PC-9 (cell line): ENCODE measurements around the gene FAF1. TPM values are rescaled to one million over a fixed set of nuclear protein-coding genes. Genes with fewer than 3 reads are reported as not detected.

Experiments used
- BruUV-seq: library from RNA; stranded (reverse); fragments of 400-500 nt; replicated peaks from 2 replicates; lab custom pipeline; 2021; lab: Mats Ljungman, UMichigan
- CTCF ChIA-PET: fragments of 300-600 bp; sonication (Branson Sonifier 250); formaldehyde crosslinking; loops from one replicate; lab custom pipeline; 2022; ENCODE audit warnings: antibody characterized with exemption; lab: Charles Lee
- POLR2A ChIA-PET: fragments of 300-600 bp; sonication (Branson Sonifier 250); formaldehyde crosslinking; loops from one replicate; lab custom pipeline; 2022; ENCODE audit warnings: antibody characterized with exemption; ENCODE audit not compliant: unreplicated experiment; lab: Charles Lee
- DNase-seq, 2 experiments: peaks; one replicate each; pipeline versions ENCODE4 v3.0.0 to v3.0.0-alpha.2; 2015 to 2022; ENCODE audit warnings: mixed read lengths in 1 of 2
- H2AFZ ChIP-seq: fragments of 200-600 bp; sonication (generic); 2 replicates; pipeline ENCODE4 v1.8.1; 2017; ENCODE audit warnings: antibody characterized with exemption
- H3F3A ChIP-seq: fragments of 200-600 bp; sonication (generic); 2 replicates; pipeline ENCODE4 v1.8.1; 2017; ENCODE audit warnings: antibody characterized with exemption, mild to moderate bottlenecking, low read depth; ENCODE audit not compliant: insufficient read depth
- H3K27ac ChIP-seq: fragments of 200-600 bp; sonication (generic); 2 replicates; pipeline ENCODE4 v1.6.1; 2016; ENCODE audit warnings: mixed run types
- H3K27me3 ChIP-seq: fragments of 200-600 bp; sonication (generic); 2 replicates; pipeline ENCODE4 v1.6.1; 2016; ENCODE audit warnings: low read depth, mixed run types; ENCODE audit not compliant: insufficient read depth
- H3K36me3 ChIP-seq: fragments of 200-600 bp; sonication (generic); 2 replicates; pipeline ENCODE4 v1.6.1; 2016; ENCODE audit warnings: low read depth, mixed run types
- H3K4me1 ChIP-seq: fragments of 200-600 bp; sonication (generic); replicated peaks from 2 replicates; pipeline ENCODE4 v1.6.1; 2016; ENCODE audit warnings: mixed run types; ENCODE audit not compliant: insufficient read depth
- H3K4me2 ChIP-seq: fragments of 200-600 bp; sonication (generic); 2 replicates; pipeline ENCODE4 v1.6.1; 2017; ENCODE audit warnings: mixed run types
- H3K4me3 ChIP-seq: fragments of 200-600 bp; sonication (generic); 2 replicates; pipeline ENCODE4 v1.6.1; 2016; ENCODE audit warnings: mixed run types
- H3K79me2 ChIP-seq: fragments of 200-600 bp; sonication (generic); 2 replicates; pipeline ENCODE4 v1.6.1; 2017; ENCODE audit warnings: low read depth, mixed run types
- H3K9me2 ChIP-seq: fragments of 200-600 bp; sonication (generic); 2 replicates; pipeline ENCODE4 v1.8.1; 2017; ENCODE audit warnings: mild to moderate bottlenecking; ENCODE audit not compliant: insufficient read depth
- H3K9me3 ChIP-seq: fragments of 200-600 bp; sonication (generic); 2 replicates; pipeline ENCODE4 v1.8.1; 2016; ENCODE audit warnings: low read depth; ENCODE audit not compliant: insufficient read depth
- H4K20me1 ChIP-seq: fragments of 200-600 bp; sonication (generic); 2 replicates; pipeline ENCODE4 v1.8.1; 2017; ENCODE audit not compliant: insufficient read depth
- CTCF ChIP-seq: fragments of 200-600 bp; sonication (generic); conservative IDR thresholded peaks from 2 replicates; pipeline ENCODE4 v1.6.1; 2017; ENCODE audit warnings: mixed run types, antibody characterized with exemption, mild to moderate bottlenecking, moderate library complexity
- EZH2 ChIP-seq: fragments of 200-600 bp; sonication (generic); IDR thresholded peaks from 2 replicates; pipeline ENCODE4 v1.8.0; 2017; ENCODE audit warnings: antibody characterized with exemption, low read depth
- intact Hi-C: fragments of 100-400 bp; cut with micrococcal nuclease; formaldehyde crosslinking; loops from one replicate; pipeline ENCODE4 v1.10.0; 2022; ENCODE audit not compliant: unreplicated experiment
- total RNA-seq: library from RNA; stranded (reverse); gene quantifications from 2 replicates; pipeline ENCODE4 v1.2.3, GENCODE V29; 2021

The FAF1 gene
- total RNA-seq, 1 experiment from 2014 or later = 105 TPM

GRCh38 chr1:50421768-50422674, 538.0 kb downstream of the FAF1 start:
- Histone ChIP-seq H2AFZ (no peak overlapping the region), H4K20me1 (no peaks in the 10 kb centered on the region), H3K4me1 (no peaks in the 10 kb centered on the region), H3K36me3 (no peaks in the 10 kb centered on the region), H3K4me3 (no peak overlapping the region), H3K79me2 (no peaks in the 10 kb centered on the region), H3F3A (no peaks in the 10 kb centered on the region; the same call in 1 of the 2 replicates), H3K9me2 (no peaks in the 10 kb centered on the region), H3K4me2 (no peak overlapping the region), H3K9me3 (no peaks in the 10 kb centered on the region), H3K27me3 (no peaks in the 10 kb centered on the region), H3K27ac (no peak overlapping the region)
- CTCF ChIA-PET = no interaction called here
- TF ChIP-seq CTCF (no peak), EZH2 (no peak)
- intact Hi-C loops = no loop called here
- no peak for DNase-seq
- POLR2A ChIA-PET = interaction anchor here (0.6 kb wide), 1 partner anchor 89 kb away, joined by 9 read pairs; no protein-coding TSS in a partner anchor
- BruUV-seq = no TSS peak

GRCh38 chr1:50421366-50421748, 538.7 kb downstream of the FAF1 start:
- Histone ChIP-seq H3K4me3 (no peak overlapping the region), H3K4me2 (no peak overlapping the region)

More at GRCh38 chr1:50421366-50421748, 538.7 kb downstream of the FAF1 start:
- no peaks in the 10 kb centered on the region for H3K4me1 ChIP-seq
- no peak for DNase-seq
- TF ChIP-seq EZH2 (no peak), CTCF (no peak)
- no peaks in the 10 kb centered on the region for H4K20me1 ChIP-seq
- no peaks in the 10 kb centered on the region for H3K9me3 ChIP-seq
- no peaks in the 10 kb centered on the region for H3K79me2 ChIP-seq
- H3K9me2 ChIP-seq = no peaks in the 10 kb centered on the region
- BruUV-seq = no TSS peak
- H2AFZ ChIP-seq = no peak overlapping the region
- H3K27me3 ChIP-seq = peaks cover 6% of the 10 kb centered on the region
- no peaks in the 10 kb centered on the region; the same call in 1 of the 2 replicates for H3F3A ChIP-seq
- H3K27ac ChIP-seq = no peak overlapping the region
- H3K36me3 ChIP-seq = no peaks in the 10 kb centered on the region
- POLR2A ChIA-PET = no interaction called here
- intact Hi-C loops = no loop called here
- CTCF ChIA-PET = no interaction called here
